Osteocyte (in vitro differentiated cells): ENCODE results near the gene C7orf25. TPM values are rescaled to one million over a fixed set of nuclear protein-coding genes. Genes with fewer than 3 reads are reported as not detected.
"Not testable (repeated sequence)": the region's sequence is repeated elsewhere in the genome, so short reads cannot be mapped to it uniquely, and the experiment has no call there.

Experiments used
- DNase-seq: peaks from one replicate; pipeline ENCODE4 v3.0.0; 2021; ENCODE audit warnings: mixed read lengths; ENCODE audit not compliant: unreplicated experiment; ENCODE audit errors: extremely low spot score
- H3K27ac Mint-ChIP-seq: one replicate; pipeline ENCODE4 v1.8.0; 2021; ENCODE audit warnings: mild to moderate bottlenecking, mixed read lengths; ENCODE audit not compliant: unreplicated experiment
- H3K27me3 Mint-ChIP-seq: one replicate; pipeline ENCODE4 v1.8.0; 2021; ENCODE audit warnings: mixed read lengths; ENCODE audit not compliant: unreplicated experiment
- H3K36me3 Mint-ChIP-seq: one replicate; pipeline ENCODE4 v1.8.0; 2021; ENCODE audit warnings: mixed read lengths; ENCODE audit not compliant: unreplicated experiment
- H3K4me1 Mint-ChIP-seq: one replicate; pipeline ENCODE4 v1.8.0; 2021; ENCODE audit warnings: mixed read lengths; ENCODE audit not compliant: unreplicated experiment
- H3K4me3 Mint-ChIP-seq: one replicate; pipeline ENCODE4 v1.8.0; 2021; ENCODE audit warnings: mild to moderate bottlenecking, moderate library complexity, mixed read lengths; ENCODE audit not compliant: unreplicated experiment
- H3K9me3 Mint-ChIP-seq: one replicate; pipeline ENCODE4 v1.8.0; 2021; ENCODE audit warnings: mixed read lengths; ENCODE audit not compliant: unreplicated experiment
- total RNA-seq: library from RNA; stranded (reverse); gene quantifications from 2 replicates; pipeline ENCODE4 v1.2.1, GENCODE V29; 2021
- TF ChIP-seq, protein P1 (sequence below): fragments of 200-600 bp; sonication (generic); IDR thresholded peaks from 2 replicates; pipeline ENCODE4 v1.5.0; 2021; ENCODE audit warnings: antibody characterized with exemption, mild to moderate bottlenecking, moderate library complexity

Gene C7orf25
- total RNA-seq, 1 donor from 2014 or later: 9.9 TPM

DNA sequence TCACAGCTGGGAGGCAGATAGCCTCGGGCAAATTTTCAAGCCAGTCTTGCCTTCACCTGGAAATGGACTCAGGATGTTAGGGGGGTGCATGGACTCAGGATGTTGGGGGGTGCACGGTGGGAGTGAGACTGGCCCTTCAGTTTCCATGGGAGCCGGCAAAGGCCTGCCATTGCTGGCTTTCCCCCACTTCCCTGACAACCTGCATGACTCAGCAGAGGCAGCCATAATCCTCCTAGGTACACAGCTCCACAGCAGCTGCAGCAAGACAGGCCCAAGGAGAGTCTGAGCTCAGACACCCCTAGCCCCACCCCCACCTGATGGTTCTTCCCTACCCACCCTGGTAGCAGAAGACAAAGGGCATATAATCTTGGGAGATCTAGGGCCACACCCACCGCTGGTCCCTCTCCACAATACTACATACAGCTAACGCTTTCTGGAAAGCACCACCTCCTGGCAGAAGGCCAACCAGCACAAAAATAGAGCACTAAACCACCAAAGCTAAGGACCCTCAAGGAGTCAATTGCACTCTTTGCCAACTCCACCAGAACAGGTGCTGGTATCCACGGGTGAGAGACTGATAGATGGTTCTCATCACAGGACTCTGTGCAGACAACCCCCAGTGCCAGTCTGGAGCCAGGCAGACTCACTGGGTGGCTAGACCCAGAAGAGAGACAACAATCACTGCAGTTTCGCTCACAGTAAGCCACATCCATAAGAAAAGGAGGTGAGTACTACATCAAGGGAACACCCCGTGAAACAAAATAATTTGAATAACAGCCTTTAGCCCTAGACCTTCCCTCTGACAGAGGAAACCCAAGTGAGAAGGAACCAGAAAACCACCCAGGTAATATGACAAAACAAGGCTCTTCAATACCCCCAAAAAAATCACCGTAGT lies 18.3 kb downstream of the C7orf25 start:
- Mint-ChIP-seq H3K4me3 (no peak overlapping the region), H3K9me3 (peaks cover 10% of the 10 kb centered on the region), H3K36me3 (peaks cover 5% of the 10 kb centered on the region), H3K27ac (no peak overlapping the region), H3K27me3 (peaks cover 15% of the 10 kb centered on the region), H3K4me1 (peaks cover 9% of the 10 kb centered on the region)
- TF ChIP-seq, protein P1, sequence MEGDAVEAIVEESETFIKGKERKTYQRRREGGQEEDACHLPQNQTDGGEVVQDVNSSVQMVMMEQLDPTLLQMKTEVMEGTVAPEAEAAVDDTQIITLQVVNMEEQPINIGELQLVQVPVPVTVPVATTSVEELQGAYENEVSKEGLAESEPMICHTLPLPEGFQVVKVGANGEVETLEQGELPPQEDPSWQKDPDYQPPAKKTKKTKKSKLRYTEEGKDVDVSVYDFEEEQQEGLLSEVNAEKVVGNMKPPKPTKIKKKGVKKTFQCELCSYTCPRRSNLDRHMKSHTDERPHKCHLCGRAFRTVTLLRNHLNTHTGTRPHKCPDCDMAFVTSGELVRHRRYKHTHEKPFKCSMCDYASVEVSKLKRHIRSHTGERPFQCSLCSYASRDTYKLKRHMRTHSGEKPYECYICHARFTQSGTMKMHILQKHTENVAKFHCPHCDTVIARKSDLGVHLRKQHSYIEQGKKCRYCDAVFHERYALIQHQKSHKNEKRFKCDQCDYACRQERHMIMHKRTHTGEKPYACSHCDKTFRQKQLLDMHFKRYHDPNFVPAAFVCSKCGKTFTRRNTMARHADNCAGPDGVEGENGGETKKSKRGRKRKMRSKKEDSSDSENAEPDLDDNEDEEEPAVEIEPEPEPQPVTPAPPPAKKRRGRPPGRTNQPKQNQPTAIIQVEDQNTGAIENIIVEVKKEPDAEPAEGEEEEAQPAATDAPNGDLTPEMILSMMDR: no peak
- no peak for DNase-seq

DNA sequence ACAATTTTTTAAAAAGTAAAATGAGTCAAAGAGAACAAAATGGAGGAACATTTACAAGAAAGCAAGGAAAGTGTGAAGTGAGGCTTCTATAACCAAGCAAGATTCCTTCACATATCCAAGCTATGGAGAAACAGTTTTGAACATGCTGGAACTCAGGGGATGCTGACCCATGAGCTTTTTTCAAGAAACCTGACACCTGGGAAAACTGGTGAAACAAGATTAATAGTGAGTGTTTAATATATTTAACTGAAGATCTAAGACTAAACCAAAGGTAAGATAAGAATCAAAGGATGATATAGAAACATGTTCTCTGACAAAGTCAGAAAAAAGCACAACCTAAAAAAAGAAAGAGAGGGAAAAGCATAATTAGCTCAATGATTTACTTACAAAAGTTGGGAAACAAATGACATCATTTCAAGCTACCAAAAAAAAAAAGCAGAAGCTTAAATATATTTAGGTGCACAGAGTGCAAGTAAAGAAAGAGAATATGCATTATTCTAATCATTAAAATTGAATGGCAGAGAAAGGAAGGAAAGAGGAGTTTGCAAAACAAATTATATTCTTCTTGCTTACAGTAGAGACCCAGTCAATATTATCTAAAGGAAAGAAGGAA lies 24.9 kb downstream of the C7orf25 start:
- no peak for DNase-seq
- no peak overlapping the region for H3K27ac Mint-ChIP-seq
- no peaks in the 10 kb centered on the region for H3K9me3 Mint-ChIP-seq
- H3K27me3 Mint-ChIP-seq: peaks cover 7% of the 10 kb centered on the region
- no peaks in the 10 kb centered on the region for H3K36me3 Mint-ChIP-seq
- H3K4me3 Mint-ChIP-seq: peak overlapping the region; percentile 72
- TF ChIP-seq, protein P1: no peak
- H3K4me1 Mint-ChIP-seq: peaks cover 19% of the 10 kb centered on the region

DNA sequence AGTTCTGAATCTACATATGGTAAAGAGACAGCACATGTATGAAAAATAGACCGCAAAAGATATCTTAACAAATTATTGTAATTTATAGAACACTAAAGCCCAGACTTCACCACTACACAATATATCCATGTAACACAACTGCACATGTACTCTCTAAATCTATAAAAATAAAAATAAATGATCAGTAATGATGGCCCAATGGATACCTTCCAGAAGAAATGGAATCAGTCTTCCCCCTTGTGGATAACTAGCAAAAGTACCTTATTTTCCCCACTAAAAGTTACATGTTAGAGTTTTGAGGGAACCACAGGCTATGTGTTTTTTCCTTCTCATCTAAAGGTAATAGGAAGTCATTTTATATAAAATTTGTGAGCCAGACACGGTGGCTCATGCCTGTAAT lies 25.7 kb downstream of the C7orf25 start:
- no peak for DNase-seq

DNA sequence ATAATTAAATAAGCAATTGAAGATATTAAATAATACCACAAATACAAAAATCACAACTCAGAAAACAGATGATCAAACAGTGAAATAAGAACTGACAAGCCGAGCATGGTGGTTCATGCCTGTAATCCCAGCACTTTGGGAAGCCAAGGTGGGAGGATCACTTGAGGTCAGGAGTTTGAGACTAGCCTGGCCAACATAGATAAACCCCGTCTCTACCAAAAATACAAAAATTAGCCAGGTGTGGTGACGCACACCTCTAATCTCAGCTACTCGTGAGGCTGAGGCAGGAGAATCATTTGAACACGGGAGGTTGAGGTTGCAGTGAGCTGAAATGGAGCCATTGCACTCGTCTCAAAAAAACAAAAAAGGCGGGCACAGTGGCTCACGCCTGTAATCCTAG lies 26.7 kb downstream of the C7orf25 start:
- H3K4me1 Mint-ChIP-seq: peaks cover 23% of the 10 kb centered on the region
- not testable (repeated sequence) for DNase-seq, H3K9me3 Mint-ChIP-seq, H3K36me3 Mint-ChIP-seq, H3K27me3 Mint-ChIP-seq, H3K4me3 Mint-ChIP-seq, H3K27ac Mint-ChIP-seq

More for the DNA sequence above, 25.7 kb downstream of the C7orf25 start:
- Mint-ChIP-seq H3K27me3 (peaks cover 7% of the 10 kb centered on the region), H3K27ac (no peak overlapping the region), H3K4me3 (no peak overlapping the region), H3K9me3 (no peaks in the 10 kb centered on the region), H3K4me1 (peaks cover 19% of the 10 kb centered on the region), H3K36me3 (no peaks in the 10 kb centered on the region)
- TF ChIP-seq, protein P1: peak; percentile 56

DNA sequence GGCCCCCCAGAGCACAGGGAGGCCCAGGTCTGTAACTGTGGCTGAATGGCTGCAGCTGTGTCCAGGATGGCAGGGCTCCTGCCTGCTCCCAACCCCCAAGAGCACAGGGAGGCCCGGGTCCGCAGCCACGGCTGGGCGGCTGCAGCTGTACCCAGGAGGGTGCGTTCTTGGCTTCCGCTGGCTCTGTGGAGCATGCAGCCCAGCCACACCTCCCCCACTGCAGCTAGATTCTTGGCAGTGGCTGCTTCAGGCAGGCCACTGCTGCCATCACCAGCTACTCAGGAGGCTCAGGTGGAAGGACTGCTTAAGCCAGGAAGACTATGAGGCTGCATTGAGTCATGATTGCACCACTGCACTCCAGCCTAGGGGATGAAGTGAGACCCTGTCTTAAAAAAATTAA lies 27.9 kb downstream of the C7orf25 start:
- peaks cover 7% of the 10 kb centered on the region for H3K27me3 Mint-ChIP-seq
- TF ChIP-seq, protein P1: no peak
- H3K27ac Mint-ChIP-seq: no peak overlapping the region
- no peaks in the 10 kb centered on the region for H3K36me3 Mint-ChIP-seq
- H3K9me3 Mint-ChIP-seq: no peaks in the 10 kb centered on the region
- no peak overlapping the region for H3K4me3 Mint-ChIP-seq
- no peak for DNase-seq
- peaks cover 19% of the 10 kb centered on the region for H3K4me1 Mint-ChIP-seq
